A673 (cell line): Measurements from ENCODE around the gene IDUA.

ENCODE experiments used
- EZH2 ChIP-seq: fragments of 200-600 bp; sonication (generic); IDR thresholded peaks from 2 replicates; pipeline ENCODE4 v1.6.1; 2017; ENCODE audit warnings: borderline replicate concordance, low read depth, mild to moderate bottlenecking, mixed read lengths, antibody characterized with exemption, low read length; ENCODE audit not compliant: poor library complexity, severe bottlenecking
- TF ChIP-seq, protein P1 (sequence below): fragments of 300-800, 200-600 bp; sonication (generic); conservative IDR thresholded peaks from 2 replicates; pipeline ENCODE4 v1.5.1; 2017; ENCODE audit warnings: low read depth, mild to moderate bottlenecking, antibody characterized with exemption, low read length, moderate library complexity, mixed read lengths

- no peak for TF ChIP-seq EZH2
- TF ChIP-seq, protein P1, sequence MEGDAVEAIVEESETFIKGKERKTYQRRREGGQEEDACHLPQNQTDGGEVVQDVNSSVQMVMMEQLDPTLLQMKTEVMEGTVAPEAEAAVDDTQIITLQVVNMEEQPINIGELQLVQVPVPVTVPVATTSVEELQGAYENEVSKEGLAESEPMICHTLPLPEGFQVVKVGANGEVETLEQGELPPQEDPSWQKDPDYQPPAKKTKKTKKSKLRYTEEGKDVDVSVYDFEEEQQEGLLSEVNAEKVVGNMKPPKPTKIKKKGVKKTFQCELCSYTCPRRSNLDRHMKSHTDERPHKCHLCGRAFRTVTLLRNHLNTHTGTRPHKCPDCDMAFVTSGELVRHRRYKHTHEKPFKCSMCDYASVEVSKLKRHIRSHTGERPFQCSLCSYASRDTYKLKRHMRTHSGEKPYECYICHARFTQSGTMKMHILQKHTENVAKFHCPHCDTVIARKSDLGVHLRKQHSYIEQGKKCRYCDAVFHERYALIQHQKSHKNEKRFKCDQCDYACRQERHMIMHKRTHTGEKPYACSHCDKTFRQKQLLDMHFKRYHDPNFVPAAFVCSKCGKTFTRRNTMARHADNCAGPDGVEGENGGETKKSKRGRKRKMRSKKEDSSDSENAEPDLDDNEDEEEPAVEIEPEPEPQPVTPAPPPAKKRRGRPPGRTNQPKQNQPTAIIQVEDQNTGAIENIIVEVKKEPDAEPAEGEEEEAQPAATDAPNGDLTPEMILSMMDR, result no peak
Measured at GRCh38 chr4:970046-970745, 16.6 kb upstream of the IDUA start.
